Testis (tissue), 2 donors: ENCODE data around the gene PCSK4.

Experiments used
- POLR2A ChIP-seq: fragments of 450-650 bp; IDR thresholded peaks from one replicate; pipeline ENCODE4 v1.6.1; 2017; ENCODE audit warnings: antibody characterized with exemption, mild to moderate bottlenecking, moderate library complexity
- TF ChIP-seq, protein P1 (sequence below), 3 experiments: fragments of 450-650 bp in 2 of 3; fragments of 200-600 bp in 1 of 3; sonication (generic) in 1 of 3; IDR thresholded peaks; one replicate each; pipeline ENCODE4 v1.5.1; 2016 to 2019; ENCODE audit warnings: antibody characterized with exemption in 3 of 3, mild to moderate bottlenecking in 2 of 3, moderate library complexity in 1 of 3

DNA sequence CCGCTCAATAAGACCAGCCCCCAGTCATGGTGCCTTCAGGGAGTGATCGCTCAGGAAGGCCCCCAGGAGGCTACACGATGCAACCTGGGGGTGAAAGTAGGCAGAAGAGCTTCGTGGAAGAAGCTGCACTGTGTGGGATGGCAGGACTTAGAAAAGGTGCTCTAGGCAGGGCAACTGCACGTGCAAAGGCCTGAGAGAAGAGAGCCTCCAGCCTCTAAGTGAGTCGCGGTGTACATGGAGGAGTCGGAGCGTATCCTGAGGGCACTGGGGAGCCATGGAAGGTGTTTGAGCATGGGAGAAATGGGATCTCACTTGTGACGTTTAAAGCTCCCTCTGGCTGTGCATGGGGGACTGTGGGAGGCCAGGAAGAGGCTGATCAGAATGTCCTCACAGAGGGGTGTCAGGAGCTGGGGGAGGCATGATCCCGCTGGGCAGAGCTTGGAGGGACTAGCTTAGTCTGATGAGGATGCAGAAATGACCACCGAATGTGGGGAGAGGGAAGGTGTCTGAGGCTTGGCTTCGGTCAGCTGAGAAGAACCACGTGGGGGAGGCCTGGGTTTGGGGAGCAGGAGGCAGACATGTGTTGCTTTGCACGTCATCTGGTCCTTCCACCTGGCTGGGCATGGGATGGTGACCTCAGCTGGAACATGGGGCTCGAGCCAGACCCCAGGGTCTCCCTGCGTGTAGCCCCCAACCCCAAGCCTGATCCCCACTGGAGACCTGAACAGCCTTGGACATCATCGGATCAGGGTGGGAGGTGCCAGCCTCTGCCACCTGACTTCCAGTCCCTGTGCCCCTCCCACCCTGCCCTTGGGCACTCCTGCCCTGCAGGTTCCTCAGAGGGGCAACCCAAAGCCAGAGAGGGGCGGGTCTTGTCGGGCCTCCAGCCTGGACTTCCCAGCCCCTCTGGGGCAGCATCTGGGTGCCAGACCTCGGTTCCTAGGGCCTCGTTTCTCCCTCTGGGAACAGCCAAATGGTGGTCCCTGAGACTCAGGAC lies 39.1 kb downstream of the PCSK4 start:
- TF ChIP-seq, protein P1, sequence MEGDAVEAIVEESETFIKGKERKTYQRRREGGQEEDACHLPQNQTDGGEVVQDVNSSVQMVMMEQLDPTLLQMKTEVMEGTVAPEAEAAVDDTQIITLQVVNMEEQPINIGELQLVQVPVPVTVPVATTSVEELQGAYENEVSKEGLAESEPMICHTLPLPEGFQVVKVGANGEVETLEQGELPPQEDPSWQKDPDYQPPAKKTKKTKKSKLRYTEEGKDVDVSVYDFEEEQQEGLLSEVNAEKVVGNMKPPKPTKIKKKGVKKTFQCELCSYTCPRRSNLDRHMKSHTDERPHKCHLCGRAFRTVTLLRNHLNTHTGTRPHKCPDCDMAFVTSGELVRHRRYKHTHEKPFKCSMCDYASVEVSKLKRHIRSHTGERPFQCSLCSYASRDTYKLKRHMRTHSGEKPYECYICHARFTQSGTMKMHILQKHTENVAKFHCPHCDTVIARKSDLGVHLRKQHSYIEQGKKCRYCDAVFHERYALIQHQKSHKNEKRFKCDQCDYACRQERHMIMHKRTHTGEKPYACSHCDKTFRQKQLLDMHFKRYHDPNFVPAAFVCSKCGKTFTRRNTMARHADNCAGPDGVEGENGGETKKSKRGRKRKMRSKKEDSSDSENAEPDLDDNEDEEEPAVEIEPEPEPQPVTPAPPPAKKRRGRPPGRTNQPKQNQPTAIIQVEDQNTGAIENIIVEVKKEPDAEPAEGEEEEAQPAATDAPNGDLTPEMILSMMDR (IDR thresholded peaks at IDR 0.05): no peak
- no peak for TF ChIP-seq POLR2A
